ENCODE results near the gene GORASP1.

DNA sequence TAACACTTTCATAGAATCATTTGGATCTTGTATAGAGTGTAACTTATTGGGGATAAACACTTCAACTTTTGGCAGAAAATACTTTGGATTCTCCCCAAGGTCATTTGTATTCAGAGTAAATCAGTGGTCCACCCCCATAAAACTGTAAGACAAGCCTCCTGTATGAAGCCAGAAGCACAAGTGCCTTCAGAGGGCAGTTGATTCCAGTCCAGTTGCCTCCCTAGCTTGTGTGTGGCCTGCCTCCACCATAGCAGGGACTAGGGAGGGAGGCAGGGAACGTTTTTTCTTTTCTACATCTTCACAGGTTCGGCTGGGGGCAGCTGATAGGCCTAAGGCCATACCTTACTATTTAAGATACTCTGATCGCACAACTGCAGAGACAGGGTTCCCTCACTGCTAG is 11.6 kb downstream of the GORASP1 start:
- no peak for TF ChIP-seq POLR2A (IDR thresholded peaks at IDR 0.05; ENCODE audit: low read depth, low read length)
- TF ChIP-seq TAF1 (IDR thresholded peaks at IDR 0.05; ENCODE audit: borderline replicate concordance, low read depth, low read length) = no peak
